ENCODE measurements around the gene DEFB123.

- TF ChIP-seq EP300 (IDR thresholded peaks at IDR 0.05; ENCODE audit: borderline replicate concordance in 1 of 2, low read depth in 1 of 2, low read length in 1 of 2): no peak
- TF ChIP-seq RFX5 (IDR thresholded peaks at IDR 0.05; ENCODE audit: low read length): no peak
- no peak for TF ChIP-seq CTCF (IDR thresholded peaks at IDR 0.05)
- no peak for TF ChIP-seq POLR2AphosphoS5 (IDR thresholded peaks at IDR 0.05; ENCODE audit: low read depth, low read length)
- no peak for TF ChIP-seq GABPA (IDR thresholded peaks at IDR 0.05; ENCODE audit: low read depth)
- no peak for TF ChIP-seq MXI1 (IDR thresholded peaks at IDR 0.05; ENCODE audit: low read depth, low read length)
- no peak for TF ChIP-seq YY1 (IDR thresholded peaks at IDR 0.05; ENCODE audit: low read depth)
- no peak for TF ChIP-seq REST (IDR thresholded peaks at IDR 0.05; ENCODE audit: low read depth, low read length)
- no peak for TF ChIP-seq FOSL2 (IDR thresholded peaks at IDR 0.05; ENCODE audit: borderline replicate concordance, low read depth)
- TF ChIP-seq, protein P1, sequence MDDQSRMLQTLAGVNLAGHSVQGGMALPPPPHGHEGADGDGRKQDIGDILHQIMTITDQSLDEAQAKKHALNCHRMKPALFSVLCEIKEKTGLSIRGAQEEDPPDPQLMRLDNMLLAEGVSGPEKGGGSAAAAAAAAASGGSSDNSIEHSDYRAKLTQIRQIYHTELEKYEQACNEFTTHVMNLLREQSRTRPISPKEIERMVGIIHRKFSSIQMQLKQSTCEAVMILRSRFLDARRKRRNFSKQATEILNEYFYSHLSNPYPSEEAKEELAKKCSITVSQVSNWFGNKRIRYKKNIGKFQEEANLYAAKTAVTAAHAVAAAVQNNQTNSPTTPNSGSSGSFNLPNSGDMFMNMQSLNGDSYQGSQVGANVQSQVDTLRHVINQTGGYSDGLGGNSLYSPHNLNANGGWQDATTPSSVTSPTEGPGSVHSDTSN (IDR thresholded peaks at IDR 0.05): no peak
Observed at GRCh38 chr20:31410011-31410410, 30.4 kb upstream of the DEFB123 start.

All from SK-N-SH (cell line).